C4-2B (cell line): ENCODE results near the gene FBH1.

Source experiments
- CTCF ChIP-seq: fragments of 450-650 bp; conservative IDR thresholded peaks from 2 replicates; pipeline ENCODE4 v1.5.1; 2017; ENCODE audit warnings: mild to moderate bottlenecking
- ZFX ChIP-seq: fragments of 450-650 bp; IDR thresholded peaks from 2 replicates; pipeline ENCODE4 v1.6.1; 2017

GRCh38 chr10:5963071-5963470 is 73.0 kb downstream of the FBH1 start:
- TF ChIP-seq CTCF (no peak), ZFX (no peak)
